MM.1S (cell line): ENCODE results near the gene TDRD1.

ENCODE experiments used
- DNase-seq: peaks from one replicate; pipeline ENCODE4 v3.0.0-alpha.2; 2015
- H2AFZ ChIP-seq: fragments of 300-600 bp; sonication (generic); 2 replicates; pipeline ENCODE4 v1.6.0; 2016; ENCODE audit warnings: antibody characterized with exemption, low read length
- H3F3A ChIP-seq: fragments of 300-600 bp; sonication (generic); 2 replicates; pipeline ENCODE4 v1.6.1; 2016; ENCODE audit warnings: mild to moderate bottlenecking, antibody characterized with exemption, low read length, moderate library complexity, mixed read lengths; ENCODE audit not compliant: insufficient read depth
- H3K27ac ChIP-seq: fragments of 300-600 bp; sonication (generic); 2 replicates; pipeline ENCODE4 v1.5.1; 2016; ENCODE audit warnings: mild to moderate bottlenecking, low read length
- H3K27me3 ChIP-seq: fragments of 300-600 bp; sonication (generic); replicated peaks from 2 replicates; pipeline ENCODE4 v1.6.0; 2016; ENCODE audit warnings: low read length; ENCODE audit not compliant: insufficient read depth
- H3K36me3 ChIP-seq: fragments of 300-600 bp; sonication (generic); replicated peaks from 2 replicates; pipeline ENCODE4 v1.6.1; 2016; ENCODE audit warnings: mild to moderate bottlenecking, low read length, mixed read lengths; ENCODE audit not compliant: insufficient read depth
- H3K4me1 ChIP-seq: fragments of 300-600 bp; sonication (generic); 2 replicates; pipeline ENCODE4 v1.6.1; 2016; ENCODE audit warnings: low read length, mixed read lengths
- H3K4me2 ChIP-seq: fragments of 300-600 bp; sonication (generic); 2 replicates; pipeline ENCODE4 v1.6.0; 2016; ENCODE audit warnings: low read depth, low read length
- H3K4me3 ChIP-seq: fragments of 300-600 bp; sonication (generic); 2 replicates; pipeline ENCODE4 v1.5.1; 2016; ENCODE audit warnings: low read length, mixed read lengths
- H3K79me2 ChIP-seq: fragments of 300-600 bp; sonication (generic); 2 replicates; pipeline ENCODE4 v1.6.1; 2016; ENCODE audit warnings: mixed run types, low read length, mixed read lengths
- H3K9ac ChIP-seq: fragments of 300-600 bp; sonication (generic); 2 replicates; pipeline ENCODE4 v1.6.1; 2016; ENCODE audit warnings: low read length, mixed read lengths
- H3K9me2 ChIP-seq: fragments of 300-600 bp; sonication (generic); replicated peaks from 2 replicates; pipeline ENCODE4 v1.6.1; 2016; ENCODE audit warnings: mild to moderate bottlenecking, low read length, mixed read lengths; ENCODE audit not compliant: insufficient read depth
- H3K9me3 ChIP-seq: fragments of 300-600 bp; sonication (generic); replicated peaks from 2 replicates; pipeline ENCODE4 v1.6.1; 2016; ENCODE audit warnings: mild to moderate bottlenecking, low read length, mixed read lengths; ENCODE audit not compliant: insufficient read depth
- H4K20me1 ChIP-seq: fragments of 300-600 bp; sonication (generic); 2 replicates; pipeline ENCODE4 v1.6.1; 2016; ENCODE audit warnings: mild to moderate bottlenecking, low read length, moderate library complexity, mixed read lengths; ENCODE audit not compliant: insufficient read depth
- EZH2 ChIP-seq: fragments of 300-600 bp; sonication (generic); optimal IDR thresholded peaks from 2 replicates; pipeline ENCODE3; 2017; ENCODE audit warnings: low read depth, mild to moderate bottlenecking, antibody characterized with exemption, low read length, mixed read lengths
- EZH2phosphoT487 ChIP-seq: fragments of 300-600 bp; sonication (generic); IDR thresholded peaks from 2 replicates; pipeline ENCODE4 v1.6.1; 2018; ENCODE audit warnings: antibody characterized with exemption, low read length
- TF ChIP-seq, protein P1 (sequence below): fragments of 300-600 bp; sonication (generic); IDR thresholded peaks from 2 replicates; pipeline ENCODE4 v1.5.1; 2016; ENCODE audit warnings: antibody characterized with exemption, low read length, mixed read lengths

Gene TDRD1

DNA sequence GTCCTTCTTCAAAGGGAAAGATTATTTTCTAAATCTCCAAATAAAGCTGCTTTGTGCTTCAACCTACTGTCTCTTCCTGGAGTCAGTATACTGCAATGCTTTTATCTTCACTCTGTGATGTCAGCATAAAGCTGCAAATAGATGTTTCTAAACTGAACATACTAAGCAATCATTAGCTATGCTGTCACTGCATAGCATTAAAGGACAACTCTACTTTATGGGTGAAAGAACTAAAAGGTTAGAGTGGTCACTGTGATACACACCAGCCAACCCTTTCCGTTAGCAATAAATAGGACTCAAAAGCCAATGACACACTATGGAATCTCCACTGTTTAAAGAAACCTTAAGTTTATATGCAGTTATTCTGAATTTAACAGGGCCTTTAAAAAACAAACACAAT is 6.9 kb upstream of the TDRD1 start:
- TF ChIP-seq EZH2phosphoT487 (no peak), EZH2 (no peak)
- TF ChIP-seq, protein P1, sequence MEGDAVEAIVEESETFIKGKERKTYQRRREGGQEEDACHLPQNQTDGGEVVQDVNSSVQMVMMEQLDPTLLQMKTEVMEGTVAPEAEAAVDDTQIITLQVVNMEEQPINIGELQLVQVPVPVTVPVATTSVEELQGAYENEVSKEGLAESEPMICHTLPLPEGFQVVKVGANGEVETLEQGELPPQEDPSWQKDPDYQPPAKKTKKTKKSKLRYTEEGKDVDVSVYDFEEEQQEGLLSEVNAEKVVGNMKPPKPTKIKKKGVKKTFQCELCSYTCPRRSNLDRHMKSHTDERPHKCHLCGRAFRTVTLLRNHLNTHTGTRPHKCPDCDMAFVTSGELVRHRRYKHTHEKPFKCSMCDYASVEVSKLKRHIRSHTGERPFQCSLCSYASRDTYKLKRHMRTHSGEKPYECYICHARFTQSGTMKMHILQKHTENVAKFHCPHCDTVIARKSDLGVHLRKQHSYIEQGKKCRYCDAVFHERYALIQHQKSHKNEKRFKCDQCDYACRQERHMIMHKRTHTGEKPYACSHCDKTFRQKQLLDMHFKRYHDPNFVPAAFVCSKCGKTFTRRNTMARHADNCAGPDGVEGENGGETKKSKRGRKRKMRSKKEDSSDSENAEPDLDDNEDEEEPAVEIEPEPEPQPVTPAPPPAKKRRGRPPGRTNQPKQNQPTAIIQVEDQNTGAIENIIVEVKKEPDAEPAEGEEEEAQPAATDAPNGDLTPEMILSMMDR, result no peak
- H3K9me3 ChIP-seq, result no peaks in the 10 kb centered on the region
- H3K27me3 ChIP-seq, result no peaks in the 10 kb centered on the region
- H2AFZ ChIP-seq, result no peak overlapping the region
- peaks cover 10% of the 10 kb centered on the region for H3K4me1 ChIP-seq
- no peaks in the 10 kb centered on the region for H4K20me1 ChIP-seq
- H3K4me3 ChIP-seq, result peak overlapping the region; percentile 91
- DNase-seq, result no peak
- peaks cover 66% of the 10 kb centered on the region for H3K79me2 ChIP-seq
- H3K9me2 ChIP-seq, result no peaks in the 10 kb centered on the region
- peaks cover 6% of the 10 kb centered on the region for H3K36me3 ChIP-seq
- H3F3A ChIP-seq, result peaks cover 11% of the 10 kb centered on the region
- H3K27ac ChIP-seq, result no peak overlapping the region
- peak overlapping the region; percentile 75 for H3K4me2 ChIP-seq
- peak overlapping the region; percentile 97; the same call in 1 of the 2 replicates for H3K9ac ChIP-seq

DNA sequence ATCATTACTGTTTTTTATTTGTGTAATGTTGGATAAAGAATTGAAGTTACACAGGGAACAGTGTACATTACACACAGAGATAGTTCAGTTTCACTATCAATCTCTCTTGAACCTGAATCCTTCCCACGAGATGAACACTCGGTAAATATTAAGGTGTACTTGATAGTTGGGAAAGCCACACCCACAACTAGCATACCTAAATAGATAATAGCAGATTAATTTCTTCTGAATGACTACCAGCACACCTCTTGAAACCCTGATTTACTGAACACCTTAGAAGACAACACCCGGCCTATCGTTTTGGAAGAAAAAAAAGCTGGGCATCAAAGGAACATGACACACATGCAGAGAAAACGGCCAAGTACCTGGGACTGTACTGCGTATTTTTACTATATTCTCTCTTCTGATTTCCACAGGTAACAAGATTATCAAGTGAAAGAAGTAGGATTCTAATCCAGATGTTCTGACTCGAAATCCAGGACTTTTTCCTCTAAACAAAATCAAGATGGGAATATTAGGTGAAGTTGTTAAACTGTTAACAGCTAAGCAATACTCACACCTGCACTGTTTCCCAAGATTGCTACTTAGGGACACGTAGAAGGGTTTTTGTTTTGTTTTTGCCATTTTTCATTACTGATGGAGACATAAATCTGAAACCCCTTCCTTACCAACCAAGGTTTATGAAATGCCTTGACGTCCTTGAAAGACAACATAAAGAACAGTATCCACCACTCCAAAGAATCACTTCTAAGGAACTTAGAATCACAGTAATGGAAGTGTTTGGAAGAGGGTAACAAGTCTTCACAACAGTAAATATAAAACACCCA is 6.2 kb upstream of the TDRD1 start:
- Histone ChIP-seq H3K27ac (peak overlapping the region; percentile 69; the same call in 1 of the 2 replicates), H3K79me2 (peaks cover 59% of the 10 kb centered on the region), H3F3A (peaks cover 11% of the 10 kb centered on the region)

DNA sequence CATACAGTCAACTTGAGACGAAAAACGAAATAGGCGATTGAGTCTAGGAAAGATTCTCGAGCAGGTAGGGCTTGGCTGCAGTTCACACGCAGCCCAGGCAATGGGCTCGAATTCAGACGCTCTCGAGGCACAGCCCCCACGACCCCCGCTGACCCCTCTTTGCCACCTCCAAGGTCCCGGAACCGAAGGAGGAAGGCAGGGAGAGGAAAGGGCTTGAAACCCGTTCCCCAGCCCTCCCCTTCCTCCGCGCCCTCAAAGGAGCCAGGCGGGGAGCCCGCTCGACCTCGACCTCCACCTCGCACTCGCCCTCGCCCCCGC is 5.6 kb upstream of the TDRD1 start:
- Histone ChIP-seq H2AFZ (peak overlapping the region; percentile 73), H3K9me2 (no peaks in the 10 kb centered on the region), H3K4me2 (peak overlapping the region; percentile 75), H3F3A (peaks cover 11% of the 10 kb centered on the region), H3K4me3 (peak overlapping the region; percentile 91), H3K9me3 (no peaks in the 10 kb centered on the region), H3K36me3 (peaks cover 3% of the 10 kb centered on the region), H3K4me1 (peaks cover 10% of the 10 kb centered on the region), H3K79me2 (peaks cover 54% of the 10 kb centered on the region), H3K9ac (peak overlapping the region; percentile 97), H3K27ac (peak overlapping the region; percentile 69), H4K20me1 (no peaks in the 10 kb centered on the region), H3K27me3 (no peaks in the 10 kb centered on the region)
- TF ChIP-seq, protein P1, result no peak
- no peak for TF ChIP-seq EZH2
- no peak for DNase-seq

More for the DNA sequence above, 6.2 kb upstream of the TDRD1 start:
- H2AFZ ChIP-seq, result peak overlapping the region; percentile 73; the same call in 1 of the 2 replicates
- H3K4me3 ChIP-seq, result peak overlapping the region; percentile 91
- H3K9me3 ChIP-seq, result no peaks in the 10 kb centered on the region
- peaks cover 10% of the 10 kb centered on the region for H3K4me1 ChIP-seq
- H3K9ac ChIP-seq, result peak overlapping the region; percentile 97
- H4K20me1 ChIP-seq, result no peaks in the 10 kb centered on the region
- DNase-seq, result peak; percentile 42
- no peak for TF ChIP-seq EZH2phosphoT487
- H3K4me2 ChIP-seq, result peak overlapping the region; percentile 75
- no peaks in the 10 kb centered on the region for H3K9me2 ChIP-seq
- H3K36me3 ChIP-seq, result peaks cover 5% of the 10 kb centered on the region
- H3K27me3 ChIP-seq, result no peaks in the 10 kb centered on the region
